Right cardiac atrium (tissue), 5 donors: ENCODE data around the gene AMACR. TPM values are rescaled to one million over a fixed set of nuclear protein-coding genes. Genes with fewer than 3 reads are reported as not detected.
A peak's percentile ranks its signal among the peaks of the same experiment; 100 is the strongest.

Source experiments
- ATAC-seq, 2 donors: fragments of 200-7000 bp; cut with Tn5 transposase; one replicate each; pipeline versions ENCODE4 v1.8.0 to v1.9.1; 2020; ENCODE audit warnings: moderate library complexity in 2 of 2, mild to moderate bottlenecking in 1 of 2
- DNase-seq, 3 donors: peaks; one replicate each; pipeline ENCODE4 v3.0.0-alpha.2; 2020
- H3K27ac ChIP-seq: one replicate; pipeline ENCODE4 v1.5.1; 2013; ENCODE audit warnings: mild to moderate bottlenecking, low read length, control low read depth, moderate library complexity
- H3K27me3 ChIP-seq: one replicate; pipeline ENCODE4 v1.6.1; 2013; ENCODE audit not compliant: control insufficient read depth, insufficient read depth
- H3K4me1 ChIP-seq: one replicate; pipeline ENCODE4 v1.6.1; 2013; ENCODE audit warnings: low read length; ENCODE audit not compliant: control insufficient read depth, insufficient read depth
- H3K4me3 ChIP-seq: one replicate; pipeline ENCODE4 v1.5.1; 2013; ENCODE audit warnings: low read length, control low read depth
- H3K9me3 ChIP-seq: one replicate; pipeline ENCODE4 v1.6.1; 2013; ENCODE audit warnings: low read length; ENCODE audit not compliant: control insufficient read depth
- WGBS: extraction: QIAGEN DNeasy Blood & Tissue Kit; methylation state at CpG from one replicate; pipeline ENCODE4 v1.1.7; 2013; 5-methylcytosine and 5-hydroxymethylcytosine counted together
- intact Hi-C, 4 donors: fragments of 100-400 bp; cut with DNase I; formaldehyde crosslinking; loops; one replicate each; pipeline versions ENCODE4 v1.11.0 to v1.14.0; 2022 to 2023
- polyA plus RNA-seq: library from polyadenylated mRNA; stranded (reverse); fragments of 200-250 nt; gene quantifications from one replicate; pipeline ENCODE4 v1.2.3, GENCODE V29; 2013
- total RNA-seq, 4 donors: library from RNA; stranded (reverse); fragmentation: NEBNext Ultra II Directional; extraction: Animal tissue kit (Norgen Biotek cat#: 25700); gene quantifications; one replicate each; pipeline ENCODE4 v1.2.1, GENCODE V29; 2021
- donor health status: healthy with polysubstance abuse.
- donor health status: DM: no; HTN: yes; CAD: no.
- donor health status: DM: no; HTN: no; CAD: no.
- donor health status: DM: no; HTN: yes; CAD: no; lungs with severe emphysema.
- donor health status: DM: yes; HTN: yes; CAD: no.

The AMACR gene
- total and polyA plus RNA-seq, 5 donors: 6.2 to 19.1 (median 11.4) TPM

DNA sequence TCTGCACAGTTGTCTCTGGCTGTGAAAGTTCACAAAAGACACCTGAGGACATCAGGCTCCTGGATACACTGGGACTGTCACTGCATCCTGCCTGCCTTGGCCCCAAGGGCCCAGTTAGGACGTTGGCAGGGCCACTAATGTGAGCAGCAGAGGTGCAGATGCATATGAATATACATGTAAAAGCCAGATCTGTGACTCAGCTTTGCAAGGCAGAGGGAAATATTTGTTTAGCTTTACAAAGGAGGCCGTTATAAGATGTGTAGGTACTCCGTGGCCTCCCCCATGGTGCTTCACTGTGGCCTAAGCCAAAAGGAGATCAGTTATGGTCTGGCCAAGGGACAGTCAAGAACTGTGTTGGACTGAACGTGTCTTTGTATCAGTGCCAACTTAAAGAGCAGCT is 39.3 kb upstream of the AMACR start:
- Histone ChIP-seq H3K27ac (no peak overlapping the region), H3K27me3 (no peaks in the 10 kb centered on the region), H3K4me3 (no peak overlapping the region), H3K9me3 (no peaks in the 10 kb centered on the region), H3K4me1 (peaks cover 12% of the 10 kb centered on the region)
- intact Hi-C loops: no loop called here
- ATAC-seq (no peak), DNase-seq (no peak)
- 66% methylated on average over 4 of the region's 4 CpGs for WGBS

DNA sequence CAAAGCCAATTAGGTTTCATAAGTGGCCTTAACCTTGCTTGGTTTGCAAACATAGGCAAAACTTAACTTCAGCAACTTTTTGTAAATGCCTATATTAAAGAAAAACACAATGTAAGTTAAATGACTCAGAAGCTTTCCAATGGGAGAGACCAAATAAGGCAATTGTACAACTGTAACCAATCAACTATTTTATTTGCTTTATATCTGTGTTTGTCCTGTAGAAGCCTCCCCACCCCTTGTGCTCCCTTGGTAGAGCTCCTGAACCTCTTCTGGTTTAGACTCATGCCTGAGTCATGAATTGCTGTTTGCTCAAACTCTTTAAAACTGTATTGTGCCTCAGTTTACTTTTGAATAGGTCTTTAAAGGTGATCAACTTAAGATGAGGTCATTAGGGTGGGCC is 38.1 kb upstream of the AMACR start:
- Histone ChIP-seq H3K27me3 (no peaks in the 10 kb centered on the region), H3K9me3 (no peaks in the 10 kb centered on the region), H3K4me3 (no peak overlapping the region), H3K4me1 (peaks cover 12% of the 10 kb centered on the region), H3K27ac (no peak overlapping the region)
- DNase-seq: no peak
- intact Hi-C loops: no loop called here
- no peak for ATAC-seq

GRCh38 chr5:34045023-34045422 is 37.2 kb upstream of the AMACR start:
- Histone ChIP-seq H3K9me3 (no peaks in the 10 kb centered on the region), H3K27ac (peak overlapping the region; percentile 59), H3K4me1 (peaks cover 12% of the 10 kb centered on the region), H3K4me3 (no peak overlapping the region), H3K27me3 (no peaks in the 10 kb centered on the region)
- ATAC-seq (no peak), DNase-seq (no peak)
- 70% methylated on average over 3 of the region's 3 CpGs for WGBS
- intact Hi-C loops: no loop called here

GRCh38 chr5:34043099-34043876 is 35.4 kb upstream of the AMACR start, which contains the start of gene C1QTNF3:
C1QTNF3 (minus strand) TSS chr5:34043213; CDS start chr5:34043125, 88 bp downstream.
- ATAC-seq (peak; percentile 57 to 64), DNase-seq (peak in 2 of 3 donors; percentile 51 to 61)
- H3K4me3 ChIP-seq: no peak within 1 kb of the TSS
- peaks cover 12% of the 10 kb centered on the region for H3K4me1 ChIP-seq
- H3K27me3 ChIP-seq: no peaks in the 10 kb centered on the region
- intact Hi-C loops: no loop called here
- no peaks in the 10 kb centered on the region for H3K9me3 ChIP-seq
- no peak within 1 kb of the TSS for H3K27ac ChIP-seq
- 35% methylated on average over 10 of the region's 10 CpGs for WGBS

DNA sequence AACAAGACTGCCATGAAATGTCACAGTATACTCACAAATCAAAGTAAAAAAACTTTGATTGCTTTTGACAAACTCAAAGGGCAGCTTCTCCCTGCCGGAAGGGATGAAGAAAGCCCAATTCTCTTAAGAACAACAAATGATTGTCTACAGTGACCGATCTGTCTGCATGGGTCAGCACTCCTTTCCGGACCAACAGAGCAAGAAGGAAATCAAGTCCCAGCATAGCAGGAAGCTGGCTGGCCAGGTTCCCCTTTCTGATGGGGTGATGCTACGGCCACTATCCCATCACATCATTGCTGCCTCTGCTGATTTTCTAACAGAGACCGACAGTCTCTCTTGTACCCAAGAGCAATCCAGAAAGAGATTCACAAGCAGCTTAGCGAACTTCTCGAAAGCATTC is 34.5 kb upstream of the AMACR start:
- intact Hi-C loops: no loop called here
- no peak overlapping the region for H3K27ac ChIP-seq
- H3K9me3 ChIP-seq: no peaks in the 10 kb centered on the region
- no peaks in the 10 kb centered on the region for H3K27me3 ChIP-seq
- DNase-seq (peak; percentile 47 to 69 (median 68)), ATAC-seq (peak; percentile 75 to 91)
- peaks cover 12% of the 10 kb centered on the region for H3K4me1 ChIP-seq
- no peak overlapping the region for H3K4me3 ChIP-seq
- 42% methylated on average over 7 of the region's 7 CpGs for WGBS

- DNase-seq (no peak), ATAC-seq (no peak)
- 62% methylated on average over 1 of the region's 1 CpG for WGBS
- Histone ChIP-seq H3K4me1 (peaks cover 12% of the 10 kb centered on the region), H3K27me3 (no peaks in the 10 kb centered on the region), H3K9me3 (no peaks in the 10 kb centered on the region), H3K27ac (no peak overlapping the region), H3K4me3 (no peak overlapping the region)
- intact Hi-C loops: no loop called here
Measured at GRCh38 chr5:34041247-34041972, 33.6 kb upstream of the AMACR start.

DNA sequence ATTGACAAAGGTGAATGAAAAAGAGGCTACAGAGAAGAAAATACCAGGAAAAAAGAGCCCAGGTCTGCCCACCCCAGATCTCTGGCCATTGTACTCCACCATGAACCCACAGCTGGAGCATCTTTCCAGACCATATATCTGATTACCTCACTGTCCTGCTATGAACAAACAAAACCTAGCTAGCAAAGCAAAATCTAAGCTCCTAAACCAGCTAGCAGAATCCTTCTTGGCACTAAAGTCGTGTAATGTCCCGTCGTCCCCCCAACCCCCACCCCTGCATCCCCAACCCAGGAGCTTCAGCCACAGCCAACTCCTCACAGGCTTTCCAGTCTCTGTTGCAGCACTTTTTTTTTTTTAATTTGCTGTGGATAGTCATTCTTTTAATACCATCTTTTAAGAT is 32.6 kb upstream of the AMACR start:
- no peak overlapping the region for H3K27ac ChIP-seq
- no peaks in the 10 kb centered on the region for H3K27me3 ChIP-seq
- no peak overlapping the region for H3K4me3 ChIP-seq
- ATAC-seq (no peak), DNase-seq (no peak)
- H3K9me3 ChIP-seq: no peaks in the 10 kb centered on the region
- WGBS: 76% methylated on average over 3 of the region's 3 CpGs
- intact Hi-C loops: no loop called here
- peaks cover 12% of the 10 kb centered on the region for H3K4me1 ChIP-seq

GRCh38 chr5:34039398-34040157 is 31.7 kb upstream of the AMACR start:
- no peaks in the 10 kb centered on the region for H3K27me3 ChIP-seq
- intact Hi-C loops: no loop called here
- DNase-seq (no peak), ATAC-seq (no peak)
- H3K27ac ChIP-seq: no peak overlapping the region
- no peaks in the 10 kb centered on the region for H3K9me3 ChIP-seq
- H3K4me1 ChIP-seq: peaks cover 10% of the 10 kb centered on the region
- WGBS: 95% methylated on average over 10 of the region's 10 CpGs
- no peak overlapping the region for H3K4me3 ChIP-seq

GRCh38 chr5:34038838-34039237 is 31.0 kb upstream of the AMACR start:
- H3K9me3 ChIP-seq: no peaks in the 10 kb centered on the region
- ATAC-seq: no peak
- DNase-seq: no peak
- H3K27ac ChIP-seq: no peak overlapping the region
- intact Hi-C loops: no loop called here
- WGBS: 94% methylated on average over 4 of the region's 4 CpGs
- peaks cover 9% of the 10 kb centered on the region for H3K4me1 ChIP-seq
- H3K4me3 ChIP-seq: no peak overlapping the region
- H3K27me3 ChIP-seq: no peaks in the 10 kb centered on the region

DNA sequence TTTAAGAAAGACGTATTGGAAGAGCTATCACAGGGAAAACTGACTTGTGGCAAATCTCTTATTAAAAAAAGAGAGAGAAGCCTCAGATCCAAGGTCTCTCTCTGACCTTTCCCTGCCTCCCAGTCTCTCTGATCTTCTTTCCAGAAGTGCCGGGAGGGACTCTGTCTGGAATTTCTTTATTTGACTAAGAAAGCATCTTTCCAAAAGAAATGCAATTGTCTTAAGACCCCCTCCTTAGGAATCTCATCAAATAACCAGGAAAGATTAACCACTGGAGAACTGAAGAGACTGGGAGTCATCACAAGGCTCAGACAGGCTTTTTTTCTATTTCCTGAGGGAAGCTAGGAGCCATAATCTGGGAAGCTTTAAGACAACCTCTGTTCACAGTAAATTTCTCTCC is 30.5 kb upstream of the AMACR start:
- DNase-seq (no peak), ATAC-seq (no peak)
- no peak overlapping the region for H3K4me3 ChIP-seq
- 67% methylated on average over 2 of the region's 2 CpGs for WGBS
- H3K4me1 ChIP-seq: peaks cover 7% of the 10 kb centered on the region
- intact Hi-C loops: no loop called here
- H3K27me3 ChIP-seq: no peaks in the 10 kb centered on the region
- no peaks in the 10 kb centered on the region for H3K9me3 ChIP-seq
- no peak overlapping the region for H3K27ac ChIP-seq

DNA sequence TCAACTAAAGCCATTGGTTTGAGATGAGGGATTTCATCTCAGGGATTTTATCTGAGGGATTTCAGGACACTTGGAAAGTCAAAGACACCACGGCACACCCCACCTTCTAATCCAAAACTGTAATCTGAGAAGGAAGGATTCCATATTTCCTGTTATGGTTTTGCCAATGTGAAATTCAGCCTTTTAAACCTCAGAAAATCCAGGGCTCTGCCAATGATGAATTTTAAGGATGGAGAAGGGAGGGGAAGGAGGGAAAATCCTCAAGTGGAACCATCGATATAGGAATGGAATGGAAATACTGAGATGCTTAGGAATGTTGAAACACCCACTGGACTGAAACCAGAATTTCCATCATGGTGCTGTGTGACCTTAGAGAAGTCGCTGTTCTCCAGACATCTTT is 29.9 kb upstream of the AMACR start:
- DNase-seq (no peak), ATAC-seq (no peak)
- H3K27me3 ChIP-seq: no peaks in the 10 kb centered on the region
- no peak overlapping the region for H3K27ac ChIP-seq
- no peak overlapping the region for H3K4me3 ChIP-seq
- H3K4me1 ChIP-seq: peaks cover 1% of the 10 kb centered on the region
- intact Hi-C loops: no loop called here
- 73% methylated on average over 3 of the region's 3 CpGs for WGBS
- no peaks in the 10 kb centered on the region for H3K9me3 ChIP-seq
